ENCODE measurements around the gene ALPI. TPM values are rescaled to one million over a fixed set of nuclear protein-coding genes. Genes with fewer than 3 reads are reported as not detected.

ALPI gene
- total and polyA plus RNA-seq, 4 donors: 0.20 TPM; not detected in 3

DNA sequence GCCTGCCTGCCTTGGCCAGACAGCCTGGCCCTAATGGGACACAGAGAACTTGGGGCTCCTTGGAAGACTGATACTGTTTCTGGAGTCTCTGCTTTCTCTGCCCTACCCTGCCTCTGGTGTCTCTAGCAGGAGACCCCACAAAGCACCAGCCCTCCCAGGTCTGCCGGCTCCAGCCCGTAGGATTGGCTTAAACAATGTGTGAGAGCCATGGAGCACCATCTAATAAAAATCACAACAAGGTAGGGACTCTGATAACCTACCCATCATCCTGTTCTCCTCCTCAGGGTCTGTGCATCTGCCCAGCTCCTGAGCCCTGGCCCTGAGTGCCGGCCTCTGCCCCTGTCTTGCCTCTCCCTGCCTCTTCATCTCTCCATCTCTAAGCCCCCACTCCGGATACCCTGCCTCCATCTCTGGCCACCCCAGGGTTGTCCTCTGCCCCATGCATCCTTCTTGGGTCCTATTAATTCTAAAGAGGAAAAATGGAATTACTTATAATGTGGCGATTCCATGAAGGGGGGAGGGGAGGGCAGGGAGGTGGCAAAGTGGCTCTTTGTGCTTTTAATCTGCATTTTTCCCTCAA, 32.9 kb downstream of the ALPI start:
- 76% methylated on average over 3 of the region's 5 CpGs for WGBS (ENCODE audit: insufficient coverage)
- Histone ChIP-seq H3K9me3 (ENCODE audit: control insufficient read depth, insufficient read depth, low read length) (no peaks in the 10 kb centered on the region), H3K4me3 (ENCODE audit: low read depth, low read length) (no peak overlapping the region), H3K27ac (ENCODE audit: low read depth, low read length) (no peak overlapping the region), H3K36me3 (ENCODE audit: control insufficient read depth, insufficient read depth, low read length) (peaks cover 2% of the 10 kb centered on the region), H3K4me1 (ENCODE audit: control insufficient read depth, insufficient read depth, low read length) (peaks cover 31% of the 10 kb centered on the region), H3K27me3 (ENCODE audit: control insufficient read depth, insufficient read depth, low read length) (peaks cover 44% of the 10 kb centered on the region)
- DNase-seq (ENCODE audit: low read depth in 4 of 6, low spot score in 6 of 6): no peak

DNA sequence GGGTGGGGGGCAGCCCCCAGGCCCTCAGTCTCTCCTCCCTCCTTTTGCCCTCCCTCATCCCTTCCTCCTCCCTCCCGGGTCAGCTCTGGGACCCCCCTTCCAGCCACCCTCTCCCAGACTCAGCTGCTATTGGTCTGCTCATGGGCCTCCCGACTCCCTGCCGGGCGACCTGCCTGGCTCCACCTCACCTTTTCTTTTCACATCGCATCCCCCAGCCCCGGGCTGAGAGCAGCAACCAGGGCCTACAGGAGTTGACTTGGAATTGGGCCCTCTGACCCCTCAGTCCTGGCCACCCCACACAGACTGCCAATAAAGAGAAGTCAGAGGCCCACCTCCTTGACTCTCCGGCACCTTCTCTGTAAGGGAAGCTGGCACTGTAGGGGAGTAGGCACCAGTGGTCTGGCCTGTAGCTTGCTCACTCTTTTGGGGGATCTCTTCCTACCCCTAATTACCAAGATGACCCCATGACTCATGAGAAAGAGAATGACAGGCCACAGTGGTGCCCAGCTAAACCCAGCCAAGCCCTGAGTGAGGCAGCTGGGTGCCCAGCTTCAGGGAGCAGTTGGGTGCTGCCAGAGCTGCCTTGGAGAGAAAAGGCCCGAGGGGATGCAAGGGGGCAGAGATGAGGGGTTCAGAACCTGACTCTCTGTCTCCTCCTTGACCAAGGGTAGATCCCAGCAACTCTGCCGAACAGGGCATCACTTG, 33.7 kb downstream of the ALPI start:
- 37% methylated on average over 8 of the region's 9 CpGs for WGBS (ENCODE audit: insufficient coverage)
- Histone ChIP-seq H3K4me1 (ENCODE audit: control insufficient read depth, insufficient read depth, low read length) (peaks cover 36% of the 10 kb centered on the region), H3K27ac (ENCODE audit: low read depth, low read length) (no peak overlapping the region), H3K27me3 (ENCODE audit: control insufficient read depth, insufficient read depth, low read length) (peaks cover 36% of the 10 kb centered on the region), H3K36me3 (ENCODE audit: control insufficient read depth, insufficient read depth, low read length) (no peaks in the 10 kb centered on the region), H3K4me3 (ENCODE audit: low read depth, low read length) (no peak overlapping the region), H3K9me3 (ENCODE audit: control insufficient read depth, insufficient read depth, low read length) (no peaks in the 10 kb centered on the region)
- no peak for DNase-seq (ENCODE audit: low read depth in 4 of 6, low spot score in 6 of 6)

GRCh38 chr2:232490221-232491138, 34.5 kb downstream of the ALPI start:
- DNase-seq (ENCODE audit: low read depth in 4 of 6, low spot score in 6 of 6): peak in 1 of 6 donors; percentile 56
- Histone ChIP-seq H3K9me3 (ENCODE audit: control insufficient read depth, insufficient read depth, low read length) (no peaks in the 10 kb centered on the region), H3K36me3 (ENCODE audit: control insufficient read depth, insufficient read depth, low read length) (no peaks in the 10 kb centered on the region), H3K27me3 (ENCODE audit: control insufficient read depth, insufficient read depth, low read length) (peaks cover 27% of the 10 kb centered on the region), H3K4me1 (ENCODE audit: control insufficient read depth, insufficient read depth, low read length) (peaks cover 33% of the 10 kb centered on the region), H3K27ac (ENCODE audit: low read depth, low read length) (no peak overlapping the region), H3K4me3 (ENCODE audit: low read depth, low read length) (no peak overlapping the region)
- 86% methylated on average over 21 of the region's 30 CpGs for WGBS (ENCODE audit: insufficient coverage)

- Histone ChIP-seq H3K27me3 (ENCODE audit: control insufficient read depth, insufficient read depth, low read length) (peaks cover 20% of the 10 kb centered on the region), H3K27ac (ENCODE audit: low read depth, low read length) (no peak overlapping the region), H3K9me3 (ENCODE audit: control insufficient read depth, insufficient read depth, low read length) (no peaks in the 10 kb centered on the region), H3K4me3 (ENCODE audit: low read depth, low read length) (no peak overlapping the region), H3K36me3 (ENCODE audit: control insufficient read depth, insufficient read depth, low read length) (no peaks in the 10 kb centered on the region), H3K4me1 (ENCODE audit: control insufficient read depth, insufficient read depth, low read length) (peaks cover 28% of the 10 kb centered on the region)
- 91% methylated on average over 12 of the region's 12 CpGs for WGBS (ENCODE audit: insufficient coverage)
- no peak for DNase-seq (ENCODE audit: low read depth in 4 of 6, low spot score in 6 of 6)
Measured at GRCh38 chr2:232491139-232491780, 35.3 kb downstream of the ALPI start.

DNA sequence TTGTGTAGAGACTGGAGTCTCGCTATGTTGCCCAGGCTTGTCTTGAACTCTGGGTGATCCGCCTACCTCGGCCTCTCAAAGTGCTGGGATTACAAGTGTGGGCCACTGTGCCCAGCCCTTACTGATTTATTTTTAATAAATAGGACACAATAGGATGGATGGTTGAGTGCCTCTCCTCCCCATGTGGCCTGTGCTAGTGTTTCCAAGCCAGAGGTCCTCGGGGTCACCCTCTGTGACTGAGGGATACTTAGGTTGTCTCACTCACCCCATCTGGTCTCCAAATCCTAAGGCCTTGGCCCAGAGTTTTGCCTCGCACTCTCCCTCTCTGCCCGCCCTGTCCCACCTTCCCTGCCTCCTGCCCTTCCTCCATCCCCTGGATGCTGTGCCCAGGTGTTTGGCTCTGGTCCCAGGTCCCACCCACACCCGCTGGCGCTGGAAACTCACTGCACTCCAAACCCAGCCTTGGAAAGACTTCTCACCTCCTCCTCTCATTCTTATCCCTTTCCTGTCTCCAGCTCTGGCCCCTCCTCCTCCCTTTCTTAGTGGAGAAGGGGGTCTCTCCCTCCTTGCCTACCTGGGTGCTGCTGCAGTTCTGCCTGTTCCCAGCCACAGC, 36.4 kb downstream of the ALPI start:
- WGBS (ENCODE audit: insufficient coverage): 94% methylated on average over 3 of the region's 8 CpGs
- Histone ChIP-seq H3K27ac (ENCODE audit: low read depth, low read length) (no peak overlapping the region), H3K9me3 (ENCODE audit: control insufficient read depth, insufficient read depth, low read length) (no peaks in the 10 kb centered on the region), H3K4me3 (ENCODE audit: low read depth, low read length) (no peak overlapping the region), H3K27me3 (ENCODE audit: control insufficient read depth, insufficient read depth, low read length) (peaks cover 12% of the 10 kb centered on the region), H3K4me1 (ENCODE audit: control insufficient read depth, insufficient read depth, low read length) (peaks cover 27% of the 10 kb centered on the region), H3K36me3 (ENCODE audit: control insufficient read depth, insufficient read depth, low read length) (no peaks in the 10 kb centered on the region)
- DNase-seq (ENCODE audit: low read depth in 4 of 6, low spot score in 6 of 6): no peak

- 89% methylated on average over 18 of the region's 24 CpGs for WGBS (ENCODE audit: insufficient coverage)
- Histone ChIP-seq H3K27ac (ENCODE audit: low read depth, low read length) (no peak overlapping the region), H3K4me1 (ENCODE audit: control insufficient read depth, insufficient read depth, low read length) (peaks cover 27% of the 10 kb centered on the region), H3K36me3 (ENCODE audit: control insufficient read depth, insufficient read depth, low read length) (no peaks in the 10 kb centered on the region), H3K27me3 (ENCODE audit: control insufficient read depth, insufficient read depth, low read length) (peaks cover 9% of the 10 kb centered on the region), H3K9me3 (ENCODE audit: control insufficient read depth, insufficient read depth, low read length) (no peaks in the 10 kb centered on the region), H3K4me3 (ENCODE audit: low read depth, low read length) (no peak overlapping the region)
- DNase-seq (ENCODE audit: low read depth in 4 of 6, low spot score in 6 of 6): no peak
Measured at GRCh38 chr2:232492963-232493700, 37.2 kb downstream of the ALPI start.

- 68% methylated on average over 8 of the region's 10 CpGs for WGBS (ENCODE audit: insufficient coverage)
Measured at GRCh38 chr2:232493701-232494474, 37.9 kb downstream of the ALPI start.

DNA sequence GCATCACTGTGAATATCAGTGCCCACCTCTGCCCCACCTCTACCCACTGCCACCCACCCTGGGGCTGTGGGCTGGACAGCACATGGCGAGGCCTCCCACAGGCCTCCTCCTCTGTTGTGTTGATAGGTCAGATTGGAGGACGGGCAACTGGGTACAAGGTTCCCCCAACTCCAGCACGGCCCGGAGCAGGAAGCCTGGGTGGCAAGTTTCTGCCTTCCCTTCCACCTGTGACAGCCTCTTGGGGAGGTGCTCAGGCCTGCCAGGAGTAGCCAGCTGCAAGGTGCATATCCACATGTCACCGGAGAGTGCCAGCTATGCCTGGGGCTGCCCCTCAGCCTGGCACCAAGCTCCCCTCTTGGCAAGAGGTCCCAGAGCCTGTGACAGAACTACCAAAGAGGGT, 38.6 kb downstream of the ALPI start:
- peak in 1 of 6 donors; percentile 35 for DNase-seq (ENCODE audit: low read depth in 4 of 6, low spot score in 6 of 6)
- Histone ChIP-seq H3K4me3 (ENCODE audit: low read depth, low read length) (no peak overlapping the region), H3K27me3 (ENCODE audit: control insufficient read depth, insufficient read depth, low read length) (peaks cover 3% of the 10 kb centered on the region), H3K27ac (ENCODE audit: low read depth, low read length) (no peak overlapping the region), H3K4me1 (ENCODE audit: control insufficient read depth, insufficient read depth, low read length) (peaks cover 23% of the 10 kb centered on the region), H3K36me3 (ENCODE audit: control insufficient read depth, insufficient read depth, low read length) (no peaks in the 10 kb centered on the region), H3K9me3 (ENCODE audit: control insufficient read depth, insufficient read depth, low read length) (no peaks in the 10 kb centered on the region)
- no CpG with 5 or more reads among the region's 5 CpGs for WGBS (ENCODE audit: insufficient coverage)

More at GRCh38 chr2:232493701-232494474, 37.9 kb downstream of the ALPI start:
- Histone ChIP-seq H3K27ac (ENCODE audit: low read depth, low read length) (no peak overlapping the region), H3K4me1 (ENCODE audit: control insufficient read depth, insufficient read depth, low read length) (peaks cover 23% of the 10 kb centered on the region), H3K4me3 (ENCODE audit: low read depth, low read length) (no peak overlapping the region), H3K27me3 (ENCODE audit: control insufficient read depth, insufficient read depth, low read length) (peaks cover 4% of the 10 kb centered on the region), H3K9me3 (ENCODE audit: control insufficient read depth, insufficient read depth, low read length) (no peaks in the 10 kb centered on the region), H3K36me3 (ENCODE audit: control insufficient read depth, insufficient read depth, low read length) (no peaks in the 10 kb centered on the region)
- peak in 1 of 6 donors; percentile 54 for DNase-seq (ENCODE audit: low read depth in 4 of 6, low spot score in 6 of 6)
